ENCODE data around the gene HPCAL4. TPM values are rescaled to one million over a fixed set of nuclear protein-coding genes. Genes with fewer than 3 reads are reported as not detected.

Gene HPCAL4
- polyA plus RNA-seq, 12 donors: 0.57 to 2.5 (median 1.6) TPM; not detected in 2

DNA sequence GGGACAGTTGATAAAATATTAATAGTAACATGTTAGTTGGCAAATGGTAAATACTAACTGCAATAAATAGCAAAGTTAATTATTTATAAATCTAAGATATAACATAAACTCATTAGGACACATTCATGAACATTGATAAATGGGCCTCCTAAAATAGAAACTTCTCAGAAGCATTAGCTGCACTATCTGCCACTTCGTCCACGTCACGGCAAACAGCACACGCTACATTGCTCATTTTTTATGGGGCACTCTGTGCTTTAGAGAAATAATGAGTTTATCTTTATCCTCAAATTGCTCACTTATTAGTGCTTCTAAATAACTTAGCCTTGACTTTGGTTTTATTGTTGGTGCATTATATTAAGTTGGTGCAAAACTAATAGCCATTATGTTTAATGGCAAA is 16.3 kb upstream of the HPCAL4 start:
- DNase-seq: no peak

DNA sequence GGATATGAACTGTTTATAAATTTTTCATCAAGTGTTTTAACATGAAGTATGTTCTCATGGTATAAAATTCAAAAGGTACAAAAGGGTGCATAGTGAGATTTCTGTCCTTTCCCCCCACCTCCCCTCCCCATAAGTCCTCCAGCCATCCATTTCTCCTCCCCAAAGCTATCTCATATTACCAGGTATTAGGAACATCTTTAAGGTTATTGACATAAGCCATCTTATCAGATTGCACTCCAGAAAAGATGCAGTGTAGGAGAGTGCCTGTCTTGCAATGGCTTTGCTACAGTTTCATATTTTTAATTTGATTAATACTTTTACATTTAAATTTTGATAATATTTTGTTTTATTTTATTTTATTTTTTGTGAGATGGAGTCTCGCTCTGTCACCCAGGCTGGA is 13.5 kb upstream of the HPCAL4 start:
- no peak for DNase-seq

DNA sequence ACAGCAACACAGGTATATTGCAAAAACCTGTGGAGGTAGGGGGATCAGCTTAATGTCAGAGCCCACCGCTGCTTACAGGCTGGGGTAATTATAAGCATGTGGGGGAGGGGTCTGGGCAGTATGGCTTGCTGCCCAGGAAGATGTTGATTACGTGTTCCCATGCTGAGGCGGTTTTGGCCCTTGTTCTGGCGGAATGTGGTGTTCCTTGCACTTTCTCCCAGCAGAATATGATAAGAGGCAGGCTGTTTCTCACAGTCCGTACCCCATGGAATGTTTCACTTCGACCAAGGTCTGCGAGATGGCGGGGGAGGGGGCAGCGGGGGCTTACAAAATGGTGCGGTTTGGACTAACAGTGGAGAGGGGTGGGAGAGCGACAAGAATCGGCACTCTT is 9.8 kb upstream of the HPCAL4 start:
- DNase-seq: no peak

DNA sequence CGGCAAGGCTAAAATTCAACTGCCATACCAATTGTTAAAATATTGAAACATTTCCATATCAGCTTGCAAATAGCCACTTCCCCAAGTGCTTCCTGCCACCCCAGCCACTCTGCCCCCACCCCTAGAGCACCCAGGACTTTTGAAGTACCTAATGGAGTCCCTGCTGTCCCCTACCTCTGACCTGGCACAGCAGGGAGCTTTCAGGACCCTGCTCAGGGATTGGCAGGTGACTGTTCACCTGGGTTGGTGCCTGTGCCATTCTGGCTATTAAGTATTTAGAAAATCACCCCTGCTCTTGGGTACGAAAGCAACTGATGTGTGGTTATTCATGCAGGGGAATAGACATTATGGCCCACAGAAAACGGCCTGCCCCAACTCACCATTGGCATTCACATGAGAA is 9.1 kb upstream of the HPCAL4 start:
- DNase-seq: no peak

DNA sequence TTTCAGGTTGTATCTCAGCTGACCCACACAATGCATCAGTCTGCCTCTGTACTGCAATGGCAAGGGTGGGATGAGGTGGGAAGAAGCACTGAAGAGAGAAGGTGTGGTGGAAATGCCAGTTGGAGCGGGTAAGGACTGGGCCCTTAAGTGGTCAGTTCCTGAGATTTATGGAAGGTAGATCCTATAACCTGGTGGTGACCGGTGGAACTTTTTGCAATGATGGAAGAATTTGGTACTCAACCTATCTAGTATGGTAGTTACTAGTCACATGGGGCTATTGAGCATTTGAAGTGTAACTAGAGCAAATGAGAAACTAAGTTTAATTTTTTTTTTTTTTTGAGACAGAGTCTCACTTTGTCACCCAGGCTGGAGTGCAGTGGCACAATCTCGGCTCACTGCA is 8.2 kb upstream of the HPCAL4 start:
- no peak for DNase-seq

DNA sequence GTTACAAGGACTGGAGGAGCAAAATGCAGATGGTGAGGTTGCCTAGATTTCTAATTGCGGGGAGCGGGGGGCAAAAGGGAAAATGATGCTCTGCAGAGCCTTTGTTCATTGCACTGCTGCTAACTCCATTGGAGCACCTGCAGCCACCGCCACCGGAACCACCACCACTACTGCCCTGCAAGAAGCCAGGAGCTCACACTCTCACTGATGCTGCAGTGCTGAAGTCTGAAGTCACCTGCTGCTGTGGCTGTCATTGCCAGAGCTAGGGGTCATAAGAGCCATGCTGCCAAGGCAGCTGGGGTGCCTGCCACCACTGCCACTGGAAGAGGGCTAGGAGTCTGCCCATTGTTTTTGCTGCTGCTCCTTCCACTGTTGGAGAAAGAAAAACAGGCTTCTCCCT is 7.3 kb upstream of the HPCAL4 start:
- no peak for DNase-seq

DNA sequence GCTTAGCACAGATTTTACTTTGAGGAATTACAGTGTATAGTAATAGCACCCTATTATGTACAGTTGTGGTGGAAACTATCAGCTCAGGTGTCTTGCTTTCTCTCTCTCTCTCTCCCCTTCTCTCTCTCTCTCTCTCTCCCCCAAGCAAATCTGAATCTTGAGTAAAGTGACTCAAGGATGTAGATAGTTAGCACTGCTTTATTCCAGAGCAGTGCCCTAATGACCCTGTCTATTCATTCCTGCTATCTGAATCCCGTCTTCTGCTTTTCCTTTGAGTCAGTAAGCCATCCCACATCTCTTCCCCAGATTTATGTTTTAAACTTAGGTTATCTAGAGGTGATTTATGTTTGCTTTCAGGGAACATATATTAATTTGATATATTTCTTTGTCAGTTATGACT is 5.2 kb upstream of the HPCAL4 start:
- DNase-seq: no peak

DNA sequence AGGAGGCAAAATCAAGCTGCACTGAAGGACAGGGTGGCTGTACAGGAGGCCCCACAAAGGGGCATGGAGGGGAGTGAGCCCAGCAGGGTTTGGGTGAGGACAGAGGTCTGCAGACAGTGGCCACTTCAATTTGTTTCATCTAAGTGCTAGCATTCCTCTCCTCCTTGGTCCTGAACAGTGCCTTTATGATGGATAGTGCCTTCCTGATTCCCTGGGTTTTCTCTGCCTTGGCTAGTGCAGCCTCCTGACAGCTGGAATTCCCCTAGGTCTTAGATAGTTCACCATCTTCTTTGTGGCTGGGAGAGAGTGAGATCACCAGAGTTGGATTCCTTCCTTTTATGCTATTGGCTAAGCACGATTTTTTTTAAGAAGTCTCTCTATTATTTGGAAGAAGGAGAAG is 3.8 kb upstream of the HPCAL4 start:
- DNase-seq: no peak

DNA sequence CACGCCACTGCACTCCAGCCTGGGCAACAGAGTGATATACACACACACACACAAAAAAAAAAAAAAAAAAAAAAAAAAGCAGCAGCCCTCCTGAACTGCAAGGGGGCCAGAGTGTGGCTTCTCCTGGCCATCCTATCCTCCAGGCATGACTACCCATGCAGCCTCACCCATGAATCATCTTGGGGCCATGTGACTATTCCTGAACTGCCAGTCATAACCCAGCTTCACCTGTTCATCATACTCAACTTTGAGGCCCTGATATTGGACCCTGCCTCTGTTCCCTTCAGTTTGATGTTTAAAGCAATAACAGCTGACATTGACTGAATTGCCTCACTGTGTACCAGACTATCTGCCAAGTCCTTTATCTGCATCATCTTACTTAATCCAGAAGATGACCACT is 2.8 kb upstream of the HPCAL4 start:
- DNase-seq: no peak

DNA sequence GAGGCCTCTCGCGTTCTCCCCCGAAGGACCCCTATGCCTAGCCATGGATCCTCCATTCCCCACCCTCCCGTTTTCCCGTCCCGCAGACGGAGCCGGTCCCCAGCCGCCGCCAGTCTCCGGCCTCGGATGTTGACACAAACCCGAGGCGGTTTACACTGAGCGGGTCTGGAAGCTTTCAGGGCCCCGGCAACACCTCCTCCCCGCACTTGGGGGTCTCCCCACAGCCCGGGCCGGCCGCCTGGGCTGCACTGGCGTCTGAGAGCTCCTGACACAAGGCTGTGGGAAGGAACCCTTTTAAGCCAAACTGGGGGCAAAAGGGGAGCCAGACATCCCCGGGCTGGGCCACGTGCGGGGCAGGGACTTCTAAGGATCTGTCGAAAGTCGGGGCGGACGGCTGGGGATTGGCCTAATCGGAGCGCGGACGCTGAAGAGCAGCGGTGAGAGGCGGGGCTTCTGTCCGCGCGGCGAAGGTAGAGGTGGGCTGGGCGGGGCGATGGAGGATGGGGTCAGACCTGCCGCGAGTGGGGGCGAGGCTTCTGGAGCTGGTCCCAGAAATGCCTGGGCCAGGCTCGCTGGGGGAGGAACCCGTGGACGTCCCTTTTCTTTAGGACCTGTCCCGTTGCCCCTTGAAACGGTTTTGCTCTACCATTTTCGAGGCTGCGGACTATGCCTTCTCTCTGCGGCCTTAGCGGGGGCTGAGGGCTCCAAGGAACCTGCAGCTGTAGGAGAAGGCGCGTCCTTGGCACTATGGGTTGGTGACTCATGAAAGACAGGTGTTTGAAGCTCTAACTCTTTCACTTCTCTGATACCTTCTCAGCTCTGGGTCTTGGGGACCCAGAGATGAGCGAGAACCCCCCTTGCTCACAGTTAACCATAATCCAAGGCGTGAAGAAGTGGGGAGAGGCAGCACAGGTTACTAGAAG is 1.2 kb upstream of the HPCAL4 start:
- DNase-seq: no peak

DNA sequence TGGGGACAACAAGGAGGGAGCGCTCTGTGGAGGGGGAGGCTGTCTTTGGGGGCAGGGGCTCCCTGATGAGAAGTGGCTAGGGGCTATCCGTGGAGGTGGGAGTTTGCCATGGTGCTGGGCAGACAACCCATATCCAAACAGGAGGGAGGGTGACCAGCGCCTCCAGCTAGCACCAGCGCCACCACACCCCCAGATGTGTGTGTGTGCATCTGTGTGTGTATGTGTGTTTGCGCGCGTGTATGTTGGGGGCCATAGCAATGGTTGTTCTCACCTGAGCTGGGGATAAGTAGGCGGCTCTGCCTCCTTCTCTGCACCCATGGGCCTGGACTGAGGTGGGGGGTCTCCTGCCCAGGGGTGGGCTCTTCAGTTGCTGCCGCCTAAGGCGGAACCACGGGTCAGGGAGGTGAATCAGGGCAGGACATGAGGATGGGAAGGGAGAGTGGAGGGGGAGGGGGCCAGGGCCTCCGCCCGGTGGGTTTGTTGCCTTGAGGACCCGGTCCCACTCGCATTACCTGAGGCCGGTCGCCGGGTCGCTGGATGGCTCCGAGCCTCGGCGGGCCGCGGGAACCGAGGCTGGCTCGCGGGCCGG is 345 bp downstream of the HPCAL4 start:
- DNase-seq: no peak

DNA sequence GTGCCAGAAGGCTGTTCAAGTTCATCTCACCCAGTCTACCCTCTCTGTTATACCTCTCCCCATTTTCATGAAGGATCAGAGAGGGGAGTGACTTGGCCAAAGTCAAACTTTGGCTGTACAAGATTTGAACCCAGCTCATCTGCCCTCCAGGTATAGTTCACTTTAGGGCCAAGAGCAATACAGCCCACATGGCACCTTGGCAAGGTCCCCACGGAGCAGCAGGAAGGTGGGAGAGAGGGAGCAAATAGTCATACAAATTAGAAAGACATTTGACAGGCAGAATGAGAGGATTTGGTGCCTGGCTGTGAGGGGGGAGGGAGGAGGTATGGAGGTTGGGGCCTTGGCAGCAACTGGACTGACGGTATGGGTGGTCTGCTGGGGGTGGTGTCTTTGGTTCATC is 1.0 kb downstream of the HPCAL4 start:
- DNase-seq: no peak

DNA sequence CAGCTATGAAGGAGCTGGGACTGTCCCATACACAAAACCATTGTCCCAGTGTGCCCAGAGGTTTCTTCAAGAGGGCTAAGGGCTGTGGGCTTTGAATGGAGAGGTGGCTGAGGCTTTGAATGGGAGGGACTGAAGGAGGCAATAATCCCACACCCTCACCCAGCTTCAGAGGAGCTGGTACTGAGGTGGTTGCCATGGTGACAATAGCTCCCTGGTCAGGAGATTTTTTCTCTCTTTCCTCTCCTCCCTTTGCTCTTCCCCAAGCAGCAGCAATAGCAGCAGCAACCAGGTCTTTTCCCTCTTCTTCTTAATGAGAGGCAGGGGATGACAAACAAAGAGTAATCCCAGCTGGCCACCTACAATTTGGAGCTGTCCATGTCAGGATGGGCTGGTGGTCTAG is 1.6 kb downstream of the HPCAL4 start:
- no peak for DNase-seq

DNA sequence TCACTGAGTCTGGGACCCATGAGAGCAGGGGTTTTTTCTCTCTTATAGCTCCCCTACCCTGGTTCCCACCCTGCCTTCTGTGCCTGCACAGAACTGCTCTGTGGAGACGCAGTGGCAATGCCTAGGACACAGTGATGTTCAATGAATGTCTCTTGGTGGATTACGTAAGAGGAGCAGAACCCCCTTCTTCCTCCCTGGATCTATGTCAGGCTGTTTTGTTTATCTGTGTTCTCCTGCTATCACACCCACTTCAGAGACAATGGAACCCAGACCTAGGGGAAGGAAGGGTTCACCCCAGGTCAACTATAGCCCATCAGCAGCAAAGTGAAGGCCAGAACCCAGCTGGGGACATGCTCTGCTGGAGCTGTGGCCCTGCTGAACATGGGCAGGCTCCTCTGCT is 2.0 kb downstream of the HPCAL4 start:
- no peak for DNase-seq

DNA sequence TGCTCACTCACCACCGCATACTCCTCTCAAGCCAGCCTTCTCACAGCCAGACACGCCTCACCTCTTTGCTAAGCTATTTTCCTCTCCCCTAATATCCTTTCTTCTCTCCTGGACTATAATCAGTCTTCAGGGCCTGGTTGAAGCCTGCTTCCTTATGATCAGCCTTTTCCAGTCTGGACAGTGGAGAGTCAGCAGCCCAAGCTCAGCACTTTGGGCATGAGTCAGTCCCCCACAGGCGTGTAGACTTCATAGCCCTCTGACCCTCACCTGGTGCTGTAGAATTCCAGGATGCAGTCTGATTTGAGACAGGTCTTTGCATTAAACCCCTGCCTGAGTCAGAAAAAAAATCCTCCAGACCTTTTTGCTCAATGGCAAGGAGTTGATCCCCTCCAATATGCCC is 2.5 kb downstream of the HPCAL4 start:
- no peak for DNase-seq

DNA sequence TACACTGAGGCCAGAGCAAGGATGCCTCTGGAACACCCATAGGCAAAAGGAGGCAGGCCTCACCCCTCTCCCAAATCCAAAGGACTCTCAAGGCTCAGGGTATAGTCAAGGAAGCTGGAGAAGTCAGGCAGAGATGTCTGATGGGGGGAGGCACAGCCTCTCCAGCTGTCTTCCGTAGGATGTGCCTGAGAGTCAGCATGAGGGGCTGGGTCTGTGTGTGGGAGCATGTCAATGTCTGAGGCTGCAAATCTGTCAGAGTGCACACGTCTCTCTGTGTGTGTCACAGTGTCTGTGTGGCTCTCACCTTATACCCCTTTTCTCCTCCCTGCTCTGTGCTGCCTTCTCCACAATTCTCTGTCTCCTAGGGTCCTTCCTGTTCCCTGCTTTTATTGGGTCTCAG is 4.0 kb downstream of the HPCAL4 start:
- no peak for DNase-seq

DNA sequence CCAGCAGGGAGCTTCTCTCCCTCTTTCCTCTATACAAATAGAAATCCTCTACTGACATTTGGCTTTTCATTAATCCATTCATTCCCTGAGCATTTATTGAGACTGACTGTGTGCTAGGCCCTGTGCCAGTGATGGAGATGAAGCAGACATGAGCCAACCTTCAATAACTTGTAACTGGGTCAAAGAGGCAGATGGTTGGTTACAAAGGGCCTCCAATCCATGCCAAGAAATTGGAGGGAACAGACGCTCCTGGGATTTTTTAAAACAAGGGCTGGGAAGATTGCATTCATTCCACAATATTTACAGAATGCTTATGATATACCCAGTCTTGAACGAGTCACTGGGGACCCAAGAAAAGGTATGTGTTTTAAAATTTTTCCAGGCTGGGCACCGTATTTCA is 6.2 kb downstream of the HPCAL4 start:
- DNase-seq: no peak

DNA sequence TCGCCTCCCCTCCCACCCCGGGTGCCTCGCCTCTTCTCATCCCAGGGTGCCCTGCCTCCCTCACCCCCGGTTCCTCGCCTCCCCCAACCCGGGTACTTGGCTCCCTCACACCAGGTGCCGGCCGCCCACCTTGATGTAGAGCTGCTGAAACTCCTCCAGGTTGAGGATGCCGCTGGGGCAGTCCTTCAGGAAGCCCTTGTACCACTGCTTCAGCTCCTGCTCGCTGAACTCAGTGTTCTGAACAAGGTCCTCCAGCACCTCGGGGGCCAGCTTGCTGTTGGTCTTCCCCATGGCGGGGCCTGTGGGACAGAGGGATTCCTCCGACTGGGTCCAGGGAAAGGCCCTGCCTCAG is 6.9 kb downstream of the HPCAL4 start:
- no peak for DNase-seq

DNA sequence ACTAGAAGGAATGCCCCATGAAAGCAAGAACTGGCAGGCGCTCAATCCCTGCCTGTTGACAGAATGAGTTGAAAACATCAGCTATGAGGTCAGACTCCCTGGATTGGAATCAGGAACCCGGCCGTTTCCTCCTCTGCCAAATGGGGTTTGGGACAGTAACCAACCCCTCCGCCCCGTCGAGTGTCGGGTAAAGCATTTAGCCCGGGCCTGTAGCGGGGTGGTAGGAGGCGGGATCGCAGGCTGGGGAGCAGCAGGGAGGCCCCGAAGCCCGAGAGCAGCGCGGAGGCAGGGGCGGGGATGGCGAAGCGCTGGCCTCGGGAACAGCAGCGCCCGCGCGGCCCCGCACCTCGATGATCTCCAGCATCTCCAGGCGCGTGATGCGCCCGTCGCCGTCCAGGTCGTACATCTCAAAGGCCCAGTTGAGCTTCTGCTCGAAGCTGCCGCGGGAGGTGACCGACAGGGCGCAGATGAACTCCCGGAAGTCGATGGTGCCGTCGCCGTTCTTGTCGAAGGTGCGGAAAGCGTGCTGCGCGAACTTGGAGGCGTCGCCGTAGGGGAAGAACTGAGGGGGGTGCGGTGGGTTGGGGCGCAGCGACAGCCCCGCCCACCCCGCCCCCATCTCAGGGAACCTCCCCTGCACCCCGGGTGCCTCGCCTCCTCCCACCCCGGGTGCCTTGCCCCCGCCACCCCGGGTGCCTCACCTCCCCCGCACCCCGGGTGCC is 7.5 kb downstream of the HPCAL4 start:
- DNase-seq: no peak

DNA sequence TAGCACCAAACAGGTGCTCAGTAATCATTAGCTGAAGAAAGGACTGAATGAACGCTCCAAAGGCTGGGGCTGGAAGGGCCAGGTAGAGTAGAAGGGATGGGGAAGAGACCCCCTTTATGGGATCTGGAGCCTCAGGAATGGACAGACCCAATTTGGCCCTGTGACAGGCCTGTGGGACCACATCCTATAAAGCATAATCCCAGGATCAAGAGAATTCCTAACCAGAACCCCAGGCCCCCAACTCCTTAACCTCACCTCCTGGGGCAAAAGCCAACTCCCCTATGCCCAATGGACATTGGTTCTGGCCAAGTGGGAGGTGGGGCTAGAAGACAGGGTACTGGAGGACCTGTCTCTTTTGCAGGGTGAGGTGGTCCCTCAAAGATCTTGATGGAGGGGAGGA is 9.2 kb downstream of the HPCAL4 start:
- DNase-seq: no peak

DNA sequence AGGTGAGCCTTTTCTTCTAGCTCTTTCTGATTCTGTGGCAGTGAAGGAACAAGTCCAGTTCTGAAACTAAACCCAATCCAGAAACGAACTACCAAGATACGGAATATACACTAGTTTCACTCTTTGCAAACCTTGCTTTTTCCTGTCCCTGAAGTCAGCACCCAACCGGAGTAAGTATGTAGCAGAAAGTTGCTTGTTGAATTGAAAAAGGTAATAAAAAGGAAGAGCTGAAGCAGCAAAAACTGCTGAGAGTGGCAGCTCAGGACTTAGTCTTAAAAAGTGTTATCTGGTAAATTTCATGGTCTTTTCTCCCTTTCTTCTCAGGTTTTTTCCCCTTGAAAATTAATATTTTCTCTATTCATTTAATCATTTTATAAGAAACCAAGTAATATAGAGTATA is 9.9 kb downstream of the HPCAL4 start:
- no peak for DNase-seq

DNA sequence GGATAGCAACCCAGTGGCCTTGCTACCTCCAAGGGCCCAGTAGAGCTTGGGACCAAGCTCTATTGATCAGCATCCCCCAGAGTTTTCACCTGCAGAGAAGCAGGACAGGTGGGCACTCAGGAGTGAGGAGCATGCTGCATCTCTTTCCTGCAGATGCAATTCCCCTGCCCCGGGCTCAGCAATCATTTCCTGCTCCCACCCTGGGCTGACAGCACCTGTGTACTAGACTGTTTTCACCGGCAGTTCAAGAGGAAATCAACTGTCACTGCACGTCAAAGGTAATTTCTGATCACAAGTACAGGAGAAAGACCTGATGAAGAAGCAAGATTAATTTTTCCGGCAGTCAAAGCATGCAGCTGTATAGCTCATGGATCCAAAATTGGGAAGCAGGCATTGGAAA is 10.5 kb downstream of the HPCAL4 start:
- no peak for DNase-seq

DNA sequence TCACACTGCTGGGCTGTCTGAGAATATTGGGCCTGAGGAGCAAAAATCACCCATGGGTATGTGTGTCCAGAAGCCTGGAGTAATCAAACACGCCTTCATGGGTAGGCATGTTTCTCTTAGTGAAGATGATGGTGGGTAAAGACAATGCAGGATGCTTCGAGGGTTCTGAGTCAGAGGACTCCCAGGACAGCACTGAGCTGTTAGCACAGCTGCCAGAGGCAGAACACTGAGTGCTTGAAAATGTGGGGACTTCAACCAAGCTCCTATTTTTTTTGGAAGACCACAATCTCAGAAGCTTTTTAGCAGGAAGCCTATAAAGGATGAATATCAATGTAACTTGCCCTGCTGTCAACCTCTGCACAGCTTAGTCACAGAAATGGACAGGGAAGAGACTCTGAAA is 11.4 kb downstream of the HPCAL4 start:
- DNase-seq: no peak
